Erythroblast (primary cell): Measurements from ENCODE around the gene BACE1-AS.
"Not testable (repeated sequence)": the region's sequence is repeated elsewhere in the genome, so short reads cannot be mapped to it uniquely, and the experiment has no call there.

Experiments
- DNase-seq, 2 experiments: peaks; one replicate each; lab custom pipeline; 2025; lab: John Stamatoyannopoulos, UW
- GATA1 ChIP-seq: IDR thresholded peaks from 2 replicates; pipeline ENCODE4 v1.6.1; 2011; ENCODE audit warnings: low read depth, mild to moderate bottlenecking, control low read depth, low read length, moderate library complexity
- POLR2A ChIP-seq: IDR thresholded peaks from 2 replicates; pipeline ENCODE4 v1.6.1; 2011; ENCODE audit warnings: mild to moderate bottlenecking, low read length

BACE1-AS gene

DNA sequence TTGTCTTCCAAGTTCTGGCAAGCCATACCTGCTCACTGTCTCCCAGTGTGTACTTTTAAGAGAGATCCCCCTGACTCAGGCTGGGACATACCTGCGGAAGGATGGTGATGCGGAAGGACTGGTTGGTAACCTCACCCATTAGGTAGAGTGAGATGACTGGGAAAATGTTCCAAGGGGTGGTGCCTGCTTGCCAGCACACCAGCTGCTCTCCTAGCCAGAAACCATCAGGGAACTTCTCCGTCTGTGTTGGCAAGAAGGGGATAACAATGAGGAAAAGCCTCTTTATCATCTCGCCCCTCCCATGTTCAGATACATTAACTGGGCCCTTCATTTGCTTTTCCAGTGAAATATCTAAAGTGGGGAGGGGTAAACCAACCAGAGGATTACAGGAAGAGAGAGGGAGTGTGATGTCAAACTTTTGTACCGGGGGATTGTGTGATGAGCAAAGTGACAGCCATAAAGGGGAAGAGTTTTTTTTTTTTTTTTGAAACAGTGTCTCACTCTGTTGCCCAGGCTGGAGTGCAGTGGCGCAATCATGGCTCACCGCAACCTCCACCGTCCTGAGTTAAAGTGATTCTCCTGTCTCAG, at the start of gene BACE1-AS:
TSS of gene BACE1-AS (plus strand) at position 538 of the 588 bp plus-strand sequence.
- no peak for TF ChIP-seq GATA1
- no peak for TF ChIP-seq POLR2A
- DNase-seq = no peak

DNA sequence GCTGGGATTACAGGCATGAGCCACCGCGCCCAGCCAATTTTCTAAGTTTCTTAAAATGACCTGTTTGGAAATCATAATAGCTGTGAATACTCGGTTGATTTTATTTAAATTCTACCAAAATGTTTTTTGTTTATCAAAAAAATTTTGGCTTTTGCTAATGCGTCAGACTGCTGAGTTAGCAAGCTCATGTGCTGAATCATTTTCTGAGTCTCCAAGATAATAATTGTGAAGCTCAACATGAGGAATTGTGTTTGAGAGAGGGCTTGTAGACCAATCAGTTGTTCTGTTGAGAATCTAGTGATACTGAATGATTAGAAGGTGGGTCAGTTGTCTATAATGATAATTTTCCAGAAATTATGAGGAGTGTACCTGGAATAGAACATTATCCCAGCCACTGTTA, 42.8 kb upstream of the BACE1-AS start:
- peak; percentile 34 to 39 for DNase-seq
- TF ChIP-seq POLR2A (no peak), GATA1 (no peak)

DNA sequence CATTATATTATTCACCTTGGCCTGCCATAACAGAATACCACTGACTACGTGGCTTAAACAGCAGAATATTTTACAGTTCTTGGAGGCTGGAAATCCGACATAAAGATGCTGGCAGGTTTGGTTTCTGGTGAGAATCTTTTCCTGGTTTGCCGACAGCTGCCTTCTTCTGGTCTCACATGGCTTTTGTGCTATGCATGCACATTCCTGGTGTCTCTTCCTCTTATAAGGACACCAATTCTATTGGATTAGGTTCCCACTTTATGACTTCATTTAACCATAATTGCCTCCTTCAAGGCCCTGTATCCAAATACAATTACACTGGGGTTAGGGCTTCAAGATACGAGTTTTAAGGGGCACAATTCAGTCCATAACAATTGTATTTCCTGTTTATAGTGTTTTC, 41.6 kb upstream of the BACE1-AS start:
- no peak for TF ChIP-seq GATA1
- no peak for TF ChIP-seq POLR2A
- no peak for DNase-seq

DNA sequence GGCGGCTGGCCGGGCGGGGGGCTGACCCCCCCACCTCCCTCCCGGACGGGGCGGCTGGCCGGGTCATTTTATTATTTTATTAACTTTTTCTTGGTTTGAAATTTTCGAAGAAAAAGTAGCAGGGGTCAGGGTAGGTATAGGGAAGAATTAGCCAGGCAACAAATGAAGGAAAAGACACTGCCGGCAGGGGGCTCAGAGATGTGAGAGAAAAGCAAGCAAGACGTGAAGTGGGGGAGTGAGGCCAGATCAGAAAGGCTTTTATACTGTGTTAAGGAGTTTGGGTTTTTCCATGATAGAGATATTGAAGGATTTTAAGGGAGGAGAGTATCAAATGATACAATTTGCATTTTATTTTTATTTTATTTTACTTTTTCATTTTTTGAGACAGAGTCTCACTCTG, 39.6 kb upstream of the BACE1-AS start:
- no peak for DNase-seq
- TF ChIP-seq GATA1 (no peak), POLR2A (no peak)

DNA sequence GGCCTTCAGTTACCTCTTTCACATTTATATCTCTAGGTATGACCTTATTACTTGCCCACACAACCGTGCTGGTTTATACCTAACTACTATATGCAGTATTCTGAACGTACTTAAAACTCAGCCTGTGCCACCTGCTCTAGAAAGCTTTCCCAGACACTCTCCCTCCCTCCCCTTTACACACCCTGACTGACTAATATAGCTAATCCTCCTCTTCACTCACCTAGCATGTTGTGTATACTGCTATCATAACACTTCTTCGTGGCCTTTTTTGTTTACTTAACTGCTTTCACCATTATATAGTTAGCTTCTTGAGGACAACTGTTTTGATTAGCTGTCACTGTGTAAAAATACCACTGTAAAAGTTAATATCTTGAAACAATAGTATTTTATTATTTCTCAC, 35.2 kb upstream of the BACE1-AS start:
- no peak for DNase-seq
- no peak for TF ChIP-seq POLR2A
- no peak for TF ChIP-seq GATA1

DNA sequence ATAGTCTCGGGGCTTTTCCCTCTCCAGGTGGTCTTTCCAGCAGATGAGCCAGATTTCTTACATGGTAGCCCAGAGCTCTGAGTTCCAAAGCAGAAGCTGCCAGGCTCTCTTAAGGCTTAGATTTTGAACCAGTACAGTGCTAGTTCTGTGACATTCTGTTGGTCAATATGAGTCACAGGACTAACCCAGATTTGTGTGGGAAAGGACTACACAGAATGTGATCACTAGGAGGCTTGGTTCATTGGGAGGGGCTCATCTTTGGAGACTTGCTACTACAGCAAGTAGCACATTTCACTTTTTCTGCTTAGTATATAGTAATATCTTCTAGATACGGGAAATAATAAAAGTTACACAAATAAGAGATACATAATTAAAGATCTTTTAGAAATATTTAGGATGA, 34.6 kb upstream of the BACE1-AS start:
- TF ChIP-seq POLR2A (no peak), GATA1 (no peak)
- no peak for DNase-seq

DNA sequence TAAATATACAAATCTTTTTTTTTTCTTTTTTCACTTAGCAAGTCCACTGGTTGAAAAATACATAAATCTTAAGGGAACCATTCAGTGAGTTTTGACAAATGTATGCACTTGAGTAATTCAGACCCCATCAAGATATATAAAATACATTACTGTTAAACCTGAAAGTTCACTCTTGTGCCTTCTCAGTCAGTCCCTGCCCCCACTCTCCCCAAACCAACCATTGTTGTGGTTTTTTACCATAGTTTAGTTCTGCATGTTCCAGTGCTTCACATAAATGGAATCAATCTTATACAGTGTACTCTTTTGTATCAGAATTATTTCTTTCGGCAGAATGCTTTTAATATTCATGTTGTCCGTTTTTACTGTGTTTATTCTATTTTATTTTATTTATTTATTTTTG, 32.6 kb upstream of the BACE1-AS start:
- DNase-seq = no peak
- TF ChIP-seq GATA1 = no peak
- no peak for TF ChIP-seq POLR2A

DNA sequence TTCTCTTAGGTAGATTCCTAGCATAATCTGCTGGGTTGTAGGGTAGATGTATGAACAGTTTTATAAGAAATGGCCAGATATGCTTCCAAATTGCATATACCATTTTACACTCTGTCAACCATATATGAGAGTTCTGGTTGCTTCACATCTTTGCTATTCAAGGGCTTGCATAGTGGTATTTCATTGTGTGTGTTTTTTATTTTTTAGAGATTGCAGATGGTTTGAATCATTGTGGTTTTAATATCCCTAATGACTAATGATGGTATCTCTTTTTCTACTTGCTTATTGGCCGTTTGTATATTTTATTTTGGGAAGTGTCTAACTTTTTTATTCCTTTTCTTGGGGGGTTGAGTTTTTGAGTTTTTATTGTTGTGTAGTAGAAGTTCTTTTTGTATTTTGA, 31.7 kb upstream of the BACE1-AS start:
- DNase-seq = no peak
- TF ChIP-seq GATA1 = no peak
- TF ChIP-seq POLR2A = no peak

DNA sequence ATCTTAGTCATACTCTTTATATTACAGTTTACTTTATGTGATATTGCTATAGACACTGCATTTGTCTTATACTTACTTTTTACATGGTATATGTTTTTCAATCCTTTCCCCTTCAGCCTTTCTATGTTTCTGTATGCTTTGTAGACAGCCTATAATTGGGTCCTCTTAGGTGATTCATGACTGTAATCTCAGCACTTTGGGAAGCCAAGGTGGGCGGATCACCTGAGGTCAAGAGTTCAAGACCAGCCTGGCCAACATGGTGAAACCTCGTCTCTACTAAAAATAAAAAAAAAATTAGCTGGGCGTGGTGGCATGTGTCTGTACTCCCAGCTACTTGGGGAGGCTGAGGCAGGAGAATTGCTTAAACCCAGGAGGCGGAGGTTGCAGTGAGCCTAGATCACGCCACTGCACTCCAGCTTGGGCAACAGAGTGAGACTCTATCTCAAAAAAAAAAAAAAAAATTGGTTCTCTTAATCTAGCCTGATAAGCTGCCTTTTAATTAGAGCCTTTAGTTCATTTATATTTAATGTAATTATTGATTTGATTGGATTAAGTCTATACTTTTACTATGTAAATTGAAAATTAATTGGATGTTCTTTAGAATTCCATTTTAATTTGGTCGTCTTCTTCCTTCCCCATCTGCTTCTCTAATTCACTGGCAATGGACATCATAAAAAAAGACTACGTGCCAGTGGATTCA, 26.4 kb upstream of the BACE1-AS start:
- not testable (repeated sequence) for DNase-seq

DNA sequence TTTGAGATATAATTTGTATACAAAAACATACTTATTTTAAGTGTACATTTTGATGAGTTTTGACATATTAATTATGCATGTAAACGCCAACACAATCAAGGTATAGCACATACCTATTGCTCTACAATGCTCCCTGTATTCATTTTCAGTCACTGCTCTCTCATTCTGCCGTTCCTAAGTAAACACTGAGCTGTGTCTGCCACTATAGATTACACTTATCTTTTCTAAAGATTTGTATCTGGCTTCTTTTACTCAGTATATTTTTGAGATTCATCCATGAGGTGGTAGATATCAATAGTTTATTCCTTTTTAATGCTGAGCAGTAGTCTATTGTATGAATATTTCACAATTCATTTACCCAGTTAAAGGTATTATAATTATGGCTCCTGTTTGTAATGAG, 25.4 kb upstream of the BACE1-AS start:
- TF ChIP-seq POLR2A (no peak), GATA1 (no peak)
- DNase-seq = no peak

DNA sequence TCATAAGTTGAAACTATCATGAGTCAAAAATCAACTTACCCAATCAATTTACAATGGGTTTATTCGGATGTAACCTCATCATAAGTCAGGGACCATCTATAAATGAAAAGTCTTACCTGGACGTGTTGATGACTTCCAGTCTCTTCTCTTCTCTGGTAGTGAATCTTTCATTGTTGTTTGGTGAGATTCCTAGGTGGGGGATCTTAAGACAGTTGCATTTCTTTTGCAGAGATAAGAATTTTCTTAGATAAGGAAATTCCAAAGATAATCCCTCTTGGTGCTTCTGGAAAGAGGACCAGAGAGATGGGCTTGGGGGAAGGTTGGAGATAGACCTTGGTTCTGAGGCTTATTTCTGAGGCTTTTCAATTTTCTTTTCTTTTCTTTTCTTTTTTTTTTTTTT, 21.3 kb upstream of the BACE1-AS start:
- DNase-seq = no peak
- TF ChIP-seq GATA1 (no peak), POLR2A (no peak)

DNA sequence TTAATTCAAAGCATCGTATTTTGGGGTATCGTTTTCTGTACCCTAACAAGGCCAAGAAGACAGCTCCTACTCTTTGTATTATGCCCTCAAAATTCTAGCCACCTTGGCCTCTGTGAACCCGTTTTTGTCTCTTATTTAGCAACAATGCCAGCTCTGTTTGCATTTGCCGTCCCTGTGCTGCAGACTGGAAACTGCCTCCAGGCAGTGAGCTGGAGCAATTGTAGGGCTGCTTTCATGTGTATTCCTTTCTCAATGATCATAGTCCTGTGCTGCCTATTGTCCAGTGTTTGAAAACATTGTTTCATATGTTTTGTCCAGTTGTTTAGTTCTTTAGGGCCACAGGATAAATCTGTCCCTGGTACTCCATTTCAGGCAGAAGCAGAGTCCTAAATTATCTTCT, 19.9 kb upstream of the BACE1-AS start:
- TF ChIP-seq POLR2A = no peak
- no peak for TF ChIP-seq GATA1
- no peak for DNase-seq

DNA sequence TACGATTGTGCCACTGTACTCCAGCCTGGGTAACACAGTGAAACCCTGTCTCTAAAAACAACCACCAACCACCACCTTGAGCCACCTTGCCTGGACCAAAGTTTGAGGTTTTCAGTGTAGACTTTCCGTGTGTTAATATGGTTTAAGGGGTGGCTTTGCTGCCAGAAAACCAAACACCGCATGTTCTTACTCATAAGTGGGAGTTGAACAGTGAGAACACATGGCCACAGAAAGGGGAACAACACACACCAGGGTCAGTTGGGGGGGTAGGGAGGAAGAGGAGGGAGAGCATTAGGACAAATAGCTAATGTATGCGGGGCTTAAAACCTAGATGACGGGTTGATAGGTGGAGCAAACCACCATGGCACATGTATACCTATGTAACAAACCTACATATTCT, 19.0 kb upstream of the BACE1-AS start:
- DNase-seq = not testable (repeated sequence)

DNA sequence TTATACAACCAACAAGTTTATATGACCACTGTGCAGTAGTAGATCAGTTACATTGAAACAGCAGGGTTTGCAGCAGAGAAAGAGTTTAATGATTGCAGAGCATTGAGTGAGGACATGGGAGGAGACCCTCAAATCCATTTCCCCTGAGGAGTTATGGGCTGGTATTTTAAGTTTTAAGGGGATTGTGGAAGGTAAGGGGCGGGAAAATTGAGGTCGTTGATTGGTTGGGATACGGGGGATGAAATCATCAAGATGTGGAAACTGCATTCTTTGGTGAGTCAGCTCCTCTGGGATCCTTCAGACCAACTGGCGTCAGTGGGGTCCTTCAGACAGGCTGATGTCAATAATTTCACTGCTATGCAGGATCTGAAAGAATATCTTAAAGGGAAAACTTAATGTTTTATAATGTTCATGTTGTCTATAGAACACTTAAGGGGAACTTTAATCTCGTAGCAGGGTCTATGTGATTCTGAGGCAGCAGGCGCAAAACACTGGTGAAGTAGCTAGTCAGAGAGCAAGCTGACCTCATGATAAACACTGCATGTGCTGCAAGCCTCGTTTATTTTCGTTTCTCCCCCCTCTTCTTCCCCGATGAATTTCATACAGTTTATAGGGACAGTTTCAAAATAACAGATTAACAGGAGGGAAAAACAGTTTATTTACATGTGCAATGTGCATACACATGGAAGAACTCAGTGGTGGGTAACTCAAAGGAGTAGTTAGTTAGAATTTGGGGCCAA, 17.4 kb upstream of the BACE1-AS start:
- no peak for DNase-seq
- TF ChIP-seq GATA1 (no peak), POLR2A (no peak)

DNA sequence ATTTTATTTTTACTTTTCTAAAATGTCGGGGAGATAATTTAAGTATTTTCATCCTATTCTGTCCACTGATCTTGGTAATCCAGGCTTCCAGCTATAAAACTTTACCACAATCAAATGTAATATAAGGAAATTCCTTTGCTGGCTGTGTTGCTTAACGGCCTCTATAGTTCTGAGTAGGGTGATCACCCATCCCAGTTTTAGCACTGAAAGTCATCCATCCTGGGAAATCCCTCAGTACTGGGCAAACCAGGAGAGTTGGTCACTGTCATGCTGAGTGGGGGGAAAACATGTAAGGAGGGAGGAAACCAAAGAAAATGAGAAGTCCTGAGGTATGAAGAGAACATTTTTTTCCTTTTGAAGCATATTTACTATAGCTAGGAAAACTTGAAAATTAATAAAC, 12.8 kb upstream of the BACE1-AS start:
- TF ChIP-seq GATA1 = no peak
- TF ChIP-seq POLR2A = no peak

More for the DNA sequence above, 12.8 kb upstream of the BACE1-AS start:
- no peak for DNase-seq
